ENCODE results near the gene B4GALNT1.
A peak's percentile ranks its signal among the peaks of the same experiment; 100 is the strongest.

B4GALNT1 gene

GRCh38 chr12:57605811-57606311 is 27.1 kb downstream of the B4GALNT1 start:
- TF ChIP-seq TSHZ2 (CRISPR knock-in tag; IDR thresholded peaks at IDR 0.05) (no peak), ZFP30 (CRISPR knock-in tag; IDR thresholded peaks at IDR 0.05) (no peak), ISL1 (CRISPR knock-in tag; IDR thresholded peaks at IDR 0.05) (no peak), CSRNP3 (CRISPR knock-in tag; IDR thresholded peaks at IDR 0.05) (no peak), ZNF8 (CRISPR knock-in tag; IDR thresholded peaks at IDR 0.05) (no peak), PATZ1 (CRISPR knock-in tag; IDR thresholded peaks at IDR 0.05; ENCODE audit: borderline replicate concordance) (no peak), BACH2 (CRISPR knock-in tag; IDR thresholded peaks at IDR 0.05; ENCODE audit: borderline replicate concordance) (no peak), CSDC2 (CRISPR knock-in tag; IDR thresholded peaks at IDR 0.05) (no peak), OSR1 (CRISPR knock-in tag; IDR thresholded peaks at IDR 0.05) (no peak), GLIS3 (CRISPR knock-in tag; IDR thresholded peaks at IDR 0.05) (no peak), PPARA (CRISPR knock-in tag; IDR thresholded peaks at IDR 0.05; ENCODE audit: borderline replicate concordance) (no peak), CREB5 (CRISPR knock-in tag; IDR thresholded peaks at IDR 0.05; ENCODE audit: low read depth) (no peak), ZC3H10 (CRISPR knock-in tag; IDR thresholded peaks at IDR 0.05) (no peak), POU6F1 (CRISPR knock-in tag; IDR thresholded peaks at IDR 0.05; ENCODE audit: borderline replicate concordance, low read depth) (no peak), ESRRG (CRISPR knock-in tag; IDR thresholded peaks at IDR 0.05) (no peak), TOX (CRISPR knock-in tag; IDR thresholded peaks at IDR 0.05; ENCODE audit: borderline replicate concordance) (no peak), ARNTL (CRISPR knock-in tag; IDR thresholded peaks at IDR 0.05; ENCODE audit: borderline replicate concordance, low read depth) (no peak), ZNF565 (CRISPR knock-in tag; conservative IDR thresholded peaks at IDR 0.05; ENCODE audit: low read depth) (no peak), TCF4 (CRISPR knock-in tag; IDR thresholded peaks at IDR 0.05; ENCODE audit: borderline replicate concordance) (no peak), ZFP3 (CRISPR knock-in tag; IDR thresholded peaks at IDR 0.05) (no peak)
- ATAC-seq, result no peak

GRCh38 chr12:57604992-57605810 is 27.8 kb downstream of the B4GALNT1 start:
- TF ChIP-seq POU6F1 (CRISPR knock-in tag; IDR thresholded peaks at IDR 0.05; ENCODE audit: borderline replicate concordance, low read depth) (no peak), ESRRG (CRISPR knock-in tag; IDR thresholded peaks at IDR 0.05) (no peak), PPARA (CRISPR knock-in tag; IDR thresholded peaks at IDR 0.05; ENCODE audit: borderline replicate concordance) (no peak), ZFP3 (CRISPR knock-in tag; IDR thresholded peaks at IDR 0.05) (no peak), OSR1 (CRISPR knock-in tag; IDR thresholded peaks at IDR 0.05) (no peak), TCF4 (CRISPR knock-in tag; IDR thresholded peaks at IDR 0.05; ENCODE audit: borderline replicate concordance) (no peak), GLIS3 (CRISPR knock-in tag; IDR thresholded peaks at IDR 0.05) (no peak), CSDC2 (CRISPR knock-in tag; IDR thresholded peaks at IDR 0.05) (no peak), ZNF8 (CRISPR knock-in tag; IDR thresholded peaks at IDR 0.05) (no peak), RARB (CRISPR knock-in tag; IDR thresholded peaks at IDR 0.05) (no peak), CSRNP3 (CRISPR knock-in tag; IDR thresholded peaks at IDR 0.05) (no peak), ARNTL (CRISPR knock-in tag; IDR thresholded peaks at IDR 0.05; ENCODE audit: borderline replicate concordance, low read depth) (no peak), ZNF565 (CRISPR knock-in tag; conservative IDR thresholded peaks at IDR 0.05; ENCODE audit: low read depth) (no peak), BACH2 (CRISPR knock-in tag; IDR thresholded peaks at IDR 0.05; ENCODE audit: borderline replicate concordance) (no peak)
- ATAC-seq, result peak; percentile 31
